ENCODE measurements around the gene TRAF1.

Gene TRAF1

DNA sequence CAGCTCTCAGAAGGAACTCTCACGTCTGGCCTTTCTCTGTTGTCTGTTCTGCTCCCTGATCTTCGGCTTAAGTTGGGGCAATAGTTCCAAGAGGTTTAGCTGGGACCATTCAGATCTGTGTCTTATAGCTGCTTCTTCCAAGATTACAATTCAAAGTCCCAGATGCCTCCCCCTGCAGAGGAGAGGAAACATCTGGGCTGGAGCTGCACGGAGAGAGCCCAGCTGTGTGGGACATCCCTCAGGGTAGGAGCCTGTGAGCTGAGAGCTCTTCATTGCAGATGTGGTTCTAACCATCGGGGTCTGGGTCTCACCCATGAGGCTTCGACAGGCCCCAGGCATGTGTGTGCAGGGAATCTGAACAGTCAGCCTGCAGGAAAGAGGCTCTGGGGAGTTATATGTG, 40.6 kb downstream of the TRAF1 start:
- no peak for DNase-seq

DNA sequence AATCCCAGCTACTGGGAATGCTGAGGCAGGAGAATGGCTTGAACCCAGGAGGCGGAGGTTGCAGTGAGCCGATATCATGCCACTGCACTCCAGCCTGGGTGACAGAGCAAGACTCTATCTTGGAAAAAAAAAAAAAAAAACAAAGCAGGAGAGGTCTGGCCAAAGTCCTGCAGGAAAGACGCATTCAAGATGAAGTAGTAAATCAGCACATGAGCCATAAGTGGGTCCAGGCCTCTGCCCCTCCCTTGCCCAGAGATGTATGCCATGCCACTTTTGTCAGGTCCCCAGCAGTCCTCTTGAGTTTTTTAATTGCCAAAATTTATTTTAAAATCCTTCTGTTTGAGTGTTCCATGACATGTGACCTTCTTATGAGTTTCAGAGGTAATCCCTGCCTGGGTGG, 41.1 kb downstream of the TRAF1 start:
- DNase-seq, result no peak

DNA sequence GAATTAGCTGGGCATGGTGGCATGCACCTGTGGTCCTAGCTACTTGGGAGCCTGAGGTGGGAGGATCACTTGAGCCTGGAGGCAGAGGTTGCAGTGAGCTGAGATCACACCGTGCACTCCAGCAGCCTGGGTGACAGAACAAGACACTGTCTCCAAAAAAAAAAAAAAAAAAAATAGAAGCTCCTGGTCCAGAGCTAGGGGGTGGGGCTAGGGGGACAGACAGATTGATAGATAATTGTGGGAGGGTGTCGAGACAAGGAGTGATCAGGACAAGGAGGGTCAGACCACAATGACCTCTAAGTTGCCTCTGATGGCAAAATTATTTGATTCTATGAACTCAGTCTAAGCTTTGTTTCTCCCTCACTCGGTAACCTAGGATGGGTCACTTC, 43.0 kb downstream of the TRAF1 start:
- DNase-seq, result no peak

GRCh38 chr9:120882935-120883607, 43.5 kb downstream of the TRAF1 start:
- no peak for DNase-seq

- DNase-seq, result no peak
Observed at GRCh38 chr9:120879446-120879845, 47.1 kb downstream of the TRAF1 start.

GRCh38 chr9:120878188-120879130, 48.1 kb downstream of the TRAF1 start:
- peak; percentile 29 to 70 (median 55) for DNase-seq

DNA sequence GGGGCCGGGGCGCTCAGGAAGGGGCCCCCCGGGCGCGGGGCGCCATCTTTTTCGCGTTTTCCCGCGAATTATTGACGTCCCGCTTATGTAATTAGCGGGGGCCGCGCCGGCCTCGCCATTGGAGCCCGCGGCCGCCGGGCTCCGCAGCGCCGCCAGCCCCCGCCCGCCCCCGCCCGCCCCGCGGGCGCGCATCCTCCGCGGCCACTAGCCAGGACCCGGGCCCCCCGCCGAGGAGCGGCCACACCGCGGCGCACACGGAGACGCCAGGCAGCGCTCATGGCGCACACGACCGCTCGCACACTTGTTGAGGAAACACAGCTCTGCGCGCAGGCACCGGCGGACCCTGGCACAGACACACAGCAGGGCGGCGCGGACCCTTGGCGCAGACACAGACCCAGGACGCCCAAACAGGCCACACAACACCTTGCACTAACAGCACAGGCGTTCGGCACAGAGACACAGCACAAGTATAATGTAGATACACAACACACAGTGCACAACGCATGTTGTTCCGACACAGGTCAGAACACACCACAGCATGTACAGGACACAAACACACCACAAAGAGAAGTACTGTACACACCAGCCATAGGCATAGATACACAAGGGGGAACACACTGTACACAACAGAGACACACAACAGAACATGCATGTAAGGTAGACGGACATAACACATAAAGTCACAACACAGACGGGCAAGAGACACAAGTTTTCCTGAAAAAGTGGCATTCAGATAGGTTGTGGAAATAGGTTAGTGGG, 49.1 kb downstream of the TRAF1 start:
- DNase-seq, result peak; percentile 74 to 92 (median 92)

DNA sequence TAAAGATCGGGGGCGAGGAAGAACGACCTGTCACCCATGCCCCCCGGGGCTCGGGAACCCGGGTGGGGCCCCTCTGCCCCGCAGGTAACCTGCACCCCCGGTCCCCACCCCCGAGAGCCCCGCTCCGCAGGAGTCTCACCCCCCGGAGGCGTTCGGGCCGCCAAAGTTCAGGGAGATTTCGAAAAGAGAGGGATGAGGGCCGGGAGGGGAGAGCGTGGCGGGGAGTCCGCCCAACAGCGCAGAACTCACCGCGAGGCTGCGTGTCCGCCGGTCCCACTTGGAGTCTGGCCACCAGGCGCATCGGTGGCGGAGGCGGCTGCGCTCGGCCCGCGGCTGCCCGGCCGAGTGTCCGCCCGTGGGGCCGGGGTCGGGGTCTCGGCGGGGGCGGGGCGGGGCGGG, 49.8 kb downstream of the TRAF1 start, which contains the start of gene PHF19:
Gene PHF19, minus strand, starts transcription at position 347 of the 399 bp plus-strand sequence. CDS start 2,447 bp downstream, outside the sequence.
- DNase-seq, result peak in 2 of 3 experiments; percentile 81 to 84

- DNase-seq, result peak; percentile 70 to 97 (median 97)
Observed at GRCh38 chr9:120875954-120876841, 50.4 kb downstream of the TRAF1 start.

DNA sequence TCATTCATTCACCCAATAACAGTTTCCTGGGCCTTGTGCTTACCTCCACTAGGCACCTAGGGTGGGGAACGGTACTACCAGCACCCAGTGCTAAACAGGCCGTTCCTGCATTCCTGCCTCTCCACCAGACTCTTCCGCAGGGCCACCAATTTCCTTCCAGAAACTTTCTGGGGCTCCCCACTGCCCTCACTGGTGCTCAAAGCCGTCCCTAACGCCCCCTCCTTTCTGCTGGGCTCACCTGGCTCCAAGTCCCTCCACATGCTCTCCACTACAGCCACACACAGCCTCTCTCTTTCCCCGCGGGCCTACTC, 51.0 kb downstream of the TRAF1 start:
- DNase-seq, result no peak

GRCh38 chr9:120875195-120875565, 51.4 kb downstream of the TRAF1 start:
- peak in 1 of 3 experiments; percentile 7 for DNase-seq

DNA sequence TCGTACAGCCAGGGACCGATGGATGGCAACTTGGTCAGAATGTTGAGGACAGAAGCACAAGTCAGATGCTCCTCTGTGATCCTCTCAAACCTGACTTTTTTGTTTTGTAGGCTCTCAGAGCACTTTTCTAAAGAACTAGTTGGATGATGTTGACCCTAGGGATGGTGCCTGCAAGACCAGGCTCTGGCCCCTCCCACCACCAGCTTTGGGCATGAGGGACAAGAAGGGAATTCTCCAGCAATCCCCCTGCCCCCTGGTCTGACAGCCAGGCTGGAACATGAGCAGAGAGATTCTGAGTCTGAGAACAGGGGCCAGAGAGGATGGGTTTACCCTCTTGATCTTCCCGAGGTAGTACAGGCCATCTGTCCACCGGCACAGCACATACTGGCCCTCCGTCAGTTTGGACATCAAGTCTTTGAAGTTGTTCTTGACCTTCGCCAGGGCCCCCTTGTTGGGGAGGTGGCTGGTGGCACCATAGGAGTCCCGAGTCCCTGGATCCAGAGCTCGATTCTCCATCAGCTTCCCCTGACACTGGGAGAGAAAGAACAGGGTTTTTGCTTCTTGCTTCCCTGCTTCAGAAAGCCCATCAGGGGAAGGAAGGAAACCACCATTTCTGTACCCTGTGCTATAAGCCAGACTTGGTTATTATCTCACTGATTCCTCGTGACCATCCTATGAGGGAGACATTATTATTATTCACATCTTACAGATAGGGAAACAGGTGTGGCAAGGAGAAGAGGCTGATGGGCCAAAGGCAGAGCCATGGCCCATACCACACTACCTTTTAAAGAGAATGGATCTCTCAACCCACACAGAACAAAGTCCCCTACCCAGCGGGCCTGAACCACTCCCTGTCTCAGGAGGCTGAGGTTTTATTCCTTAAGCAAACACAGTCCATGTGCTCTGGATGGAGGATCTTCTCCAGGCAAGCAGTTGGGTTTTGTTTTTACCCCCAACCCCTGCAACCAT, 52.1 kb downstream of the TRAF1 start:
- DNase-seq, result no peak

DNA sequence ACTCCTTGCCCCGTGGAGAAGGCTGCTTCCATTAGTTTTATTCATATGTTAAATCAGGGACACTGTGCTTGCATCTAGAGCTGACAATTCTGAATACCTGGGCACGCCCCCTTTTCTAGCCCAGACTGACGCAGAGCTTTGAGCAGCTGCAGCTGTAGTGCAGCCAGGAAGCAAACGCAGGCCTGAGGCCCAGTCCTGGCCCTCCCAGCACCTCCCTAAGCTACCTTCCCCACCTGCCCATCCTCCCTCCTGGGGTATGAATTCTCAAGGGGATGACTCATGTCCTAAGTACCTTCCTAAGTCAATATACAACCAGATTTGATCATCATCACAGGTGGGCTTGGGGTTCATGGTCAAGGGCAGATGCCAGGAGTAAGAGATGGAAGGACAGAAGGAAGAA, 53.1 kb downstream of the TRAF1 start:
- DNase-seq, result no peak

GRCh38 chr9:120872791-120873502, 53.6 kb downstream of the TRAF1 start:
- no peak for DNase-seq

GRCh38 chr9:120870206-120870605, 56.4 kb downstream of the TRAF1 start:
- no peak for DNase-seq

GRCh38 chr9:120869726-120870125, 56.9 kb downstream of the TRAF1 start:
- no peak for DNase-seq

GRCh38 chr9:120869360-120869687, 57.3 kb downstream of the TRAF1 start:
- DNase-seq, result no peak

- peak in 1 of 3 experiments; percentile 91 for DNase-seq
Observed at GRCh38 chr9:120868676-120869359, 57.8 kb downstream of the TRAF1 start.

- no peak for DNase-seq
Observed at GRCh38 chr9:120868339-120868675, 58.3 kb downstream of the TRAF1 start.
